SK-N-DZ (cell line): Measurements from ENCODE around the gene C2CD4C.
"Not testable (repeated sequence)": the region's sequence is repeated elsewhere in the genome, so short reads cannot be mapped to it uniquely, and the experiment has no call there.

Source experiments
- DNase-seq: peaks from one replicate; pipeline ENCODE4 v3.0.0-alpha.2; 2015; ENCODE audit warnings: low spot score
- small RNA-seq, 2 experiments: library from RNA; depleted of rRNA; stranded (forward); fragments of <200 nt; gene quantifications; one replicate each; pipeline ENCODE3, GENCODE V24; 2014

C2CD4C gene

DNA sequence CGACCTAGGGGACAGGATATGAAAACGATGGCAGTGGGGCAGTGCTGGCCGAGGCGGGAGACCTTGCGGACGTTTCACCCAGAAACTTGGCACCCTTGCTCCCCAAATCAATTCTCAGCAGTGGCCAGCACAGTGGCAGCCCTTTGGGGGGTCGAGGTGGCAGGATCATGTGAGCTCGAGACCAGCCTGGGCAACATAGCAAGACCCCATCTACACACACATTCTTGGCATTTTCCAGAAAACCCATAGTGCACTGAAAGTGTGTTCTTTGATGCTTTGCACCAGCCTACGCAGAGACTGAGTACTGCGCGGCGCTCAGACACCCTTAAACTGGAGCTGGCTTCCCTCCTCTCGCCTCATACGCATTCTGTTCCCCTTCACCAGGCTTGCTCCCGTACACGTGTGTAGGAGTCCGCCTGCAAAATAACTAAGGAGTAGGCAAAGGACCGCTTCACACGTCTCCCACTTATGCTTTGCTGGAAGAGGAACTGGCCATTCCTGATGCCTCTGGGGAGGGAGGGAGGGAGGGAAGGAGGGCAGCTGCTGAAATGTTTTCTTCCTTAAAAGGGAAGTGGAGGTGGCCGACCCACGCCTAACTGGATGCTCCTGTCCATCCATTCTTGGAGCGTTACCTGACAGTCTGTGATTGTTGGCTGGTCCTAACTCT is 40.9 kb downstream of the C2CD4C start:
- DNase-seq = no peak

DNA sequence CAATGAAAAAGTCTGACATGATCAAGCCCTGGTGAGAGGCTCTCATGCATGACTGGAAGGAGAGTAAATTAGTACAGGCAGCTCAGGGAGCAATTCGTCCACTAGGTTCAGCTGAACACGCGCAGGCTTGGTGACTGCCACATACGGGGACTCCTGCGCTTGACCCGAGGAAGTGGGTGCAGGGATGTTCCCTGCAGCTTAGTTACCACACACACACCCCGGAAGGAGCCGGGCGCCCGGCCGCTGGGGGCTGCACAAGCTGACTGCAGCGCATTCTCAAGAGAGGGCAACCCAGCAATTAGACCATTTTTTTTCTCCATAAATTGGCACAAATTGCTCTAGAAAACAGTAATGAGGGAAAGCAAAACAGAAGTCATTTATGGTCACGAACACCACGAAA is 41.4 kb downstream of the C2CD4C start:
- no peak for DNase-seq

DNA sequence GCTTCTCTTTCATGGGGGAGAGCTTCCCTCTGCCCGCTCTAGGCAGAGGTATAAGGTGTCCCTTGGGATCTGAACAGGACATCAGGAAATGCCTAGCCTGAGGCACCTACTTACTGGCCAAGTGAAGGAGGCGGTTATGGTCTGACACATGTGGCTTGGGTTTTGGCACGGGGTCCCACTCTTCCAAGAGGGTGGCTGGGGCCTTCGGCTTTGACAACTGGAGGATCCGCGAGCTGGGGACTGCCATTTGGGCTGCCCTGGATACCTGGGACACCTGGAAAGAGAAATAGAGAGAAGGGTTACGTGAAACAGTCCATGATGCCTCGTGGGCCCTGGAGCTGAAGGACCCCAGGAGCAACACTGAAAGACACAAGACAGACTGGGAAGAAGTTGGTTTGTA is 42.0 kb downstream of the C2CD4C start:
- DNase-seq = no peak

DNA sequence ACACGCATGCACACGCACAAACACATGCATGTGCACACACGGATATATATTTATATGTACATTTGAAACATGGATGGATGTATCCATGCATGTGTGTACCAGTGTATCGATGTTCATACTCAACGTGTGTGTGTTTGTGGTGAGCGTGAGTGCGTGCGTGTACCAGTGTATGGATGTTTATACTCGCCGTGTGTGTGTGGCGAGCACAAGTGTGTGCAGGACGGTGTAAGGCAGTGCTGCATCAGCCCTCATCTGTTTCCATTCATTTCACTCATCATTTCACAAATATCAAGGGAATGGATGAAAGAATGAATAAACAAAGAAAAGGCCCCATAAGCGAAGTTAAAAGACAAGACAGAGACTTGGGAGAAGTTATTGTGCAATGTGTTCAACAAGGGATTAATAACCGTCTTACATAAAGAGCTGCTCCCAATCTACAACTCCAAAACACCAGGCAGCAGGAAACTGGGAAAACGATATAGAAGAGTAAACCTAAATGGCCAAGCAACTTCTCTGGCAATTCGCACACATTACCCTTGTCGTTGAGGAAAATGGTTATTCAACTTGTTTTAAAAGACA is 42.7 kb downstream of the C2CD4C start:
- DNase-seq = no peak

DNA sequence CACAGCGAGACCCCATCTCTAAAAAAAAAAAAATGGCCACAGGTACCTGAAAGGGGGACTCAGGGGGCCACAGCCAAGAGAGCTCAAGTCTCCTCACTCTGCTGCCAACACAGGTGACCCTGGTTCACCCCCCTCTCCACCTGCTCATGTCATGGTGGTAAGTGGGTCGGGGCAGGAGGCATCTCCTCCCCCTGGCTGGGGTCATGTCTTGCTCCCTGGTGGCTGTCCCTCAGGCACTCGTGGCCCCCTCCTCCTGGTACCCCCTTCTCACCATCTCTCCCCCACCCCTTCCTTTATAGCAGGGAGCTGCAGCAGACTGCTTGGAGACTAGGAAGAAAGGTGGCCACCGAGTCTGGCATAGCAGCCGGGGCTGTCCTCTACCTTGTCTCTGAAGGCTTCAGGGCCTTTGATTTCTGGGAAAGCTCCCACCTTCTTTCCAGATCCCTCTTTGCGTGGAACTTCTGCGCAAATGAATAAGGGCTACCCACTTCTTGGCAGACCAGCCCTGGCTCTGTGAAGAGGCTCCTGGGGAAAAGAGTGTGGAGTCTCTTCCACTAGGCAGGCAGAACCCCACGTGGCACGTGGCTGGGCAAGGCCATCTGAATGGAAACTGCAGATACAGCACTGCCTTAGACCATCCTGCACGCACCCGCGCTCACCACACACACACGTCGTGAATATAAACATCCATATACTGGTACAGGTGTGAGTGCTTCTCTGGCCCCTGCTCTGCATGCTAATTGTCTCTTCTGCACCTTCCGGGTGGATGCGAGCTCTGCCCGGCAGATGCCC is 44.3 kb downstream of the C2CD4C start:
- DNase-seq = no peak

DNA sequence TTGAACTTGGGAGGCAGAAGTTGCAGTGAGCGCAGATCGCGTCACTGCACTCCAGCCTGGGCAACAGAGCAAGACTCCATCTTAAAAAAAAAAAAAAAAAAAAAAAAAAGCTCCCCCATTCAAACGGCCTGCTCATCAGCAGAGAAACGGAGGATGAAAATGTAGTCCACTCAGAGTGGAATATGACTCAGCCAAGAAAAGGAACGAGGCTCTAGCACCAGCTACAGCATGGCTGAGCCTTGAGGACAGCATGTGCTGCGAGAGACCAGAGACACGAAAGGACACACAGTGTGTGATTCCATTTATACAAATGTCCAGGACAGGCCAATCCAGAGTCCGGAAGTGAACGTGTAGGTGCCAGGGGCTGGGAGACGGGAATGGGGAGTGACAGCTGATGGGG is 46.3 kb downstream of the C2CD4C start:
- no peak for DNase-seq

DNA sequence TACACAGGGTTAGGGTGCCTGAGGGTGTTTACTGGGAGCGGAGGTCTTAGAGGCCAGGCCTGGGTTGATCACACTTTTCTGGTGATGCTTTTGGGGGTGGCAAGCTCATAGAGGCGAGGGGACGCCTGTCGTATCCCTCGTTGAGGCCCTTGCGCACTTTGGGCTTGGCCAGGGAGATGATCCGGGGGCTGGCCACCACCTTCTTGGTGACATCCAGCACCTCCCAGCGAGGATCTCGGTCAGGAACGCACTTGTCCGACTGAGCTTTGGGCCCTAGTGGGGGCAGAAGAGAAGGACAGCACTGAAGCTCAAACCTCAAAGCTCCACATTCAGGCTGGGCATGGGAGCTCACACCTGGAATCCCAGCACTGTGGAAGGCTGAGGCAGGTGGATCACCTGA is 46.8 kb downstream of the C2CD4C start:
- DNase-seq = no peak

DNA sequence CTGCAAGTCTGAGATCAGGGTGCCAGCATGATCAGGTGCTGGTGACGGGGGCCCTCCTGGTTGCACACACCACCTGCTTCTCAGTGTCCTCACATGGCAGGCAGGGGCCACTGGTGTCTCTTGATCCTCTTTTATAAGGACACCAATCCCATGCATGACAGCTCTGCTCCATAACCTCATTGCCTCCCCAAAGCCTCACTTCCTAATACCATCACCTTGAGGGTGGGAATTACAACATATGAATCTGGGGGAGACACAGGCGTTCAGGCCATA is 49.4 kb downstream of the C2CD4C start:
- DNase-seq = no peak

DNA sequence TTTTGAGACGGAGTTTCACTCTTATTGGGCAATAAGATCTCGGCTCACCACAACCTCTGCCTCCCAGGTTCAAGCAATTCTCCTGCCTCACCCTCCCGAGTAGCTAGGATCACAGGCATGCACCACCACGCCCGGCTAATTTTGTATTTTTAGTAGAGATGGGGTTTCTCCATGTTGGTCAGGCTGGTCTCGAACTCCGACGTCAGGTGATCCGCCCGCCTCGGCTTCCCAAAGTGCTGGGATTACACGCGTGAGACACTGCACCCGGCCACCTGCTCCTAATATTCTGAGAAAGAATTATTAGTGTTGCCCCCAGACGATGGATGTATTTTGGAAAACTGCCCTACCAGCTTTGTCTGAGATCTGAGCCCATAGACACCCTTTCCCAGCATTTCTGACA is 53.4 kb downstream of the C2CD4C start:
- DNase-seq = not testable (repeated sequence)

Small RNA genes lying within 50 kb of the gene (small RNA-seq; reads per million reads assigned to genes)
- 0.05 to 0.22 reads per million in 2 experiments for gene RNA5SP462
